NCI-H748 treated with DMSO at 0.1 percent for 48 hours (cell line): ENCODE data around the gene VARS2.
"Not testable (repeated sequence)": the region's sequence is repeated elsewhere in the genome, so short reads cannot be mapped to it uniquely, and the experiment has no call there.

ENCODE experiments used
- DNase-seq: peaks from one replicate; lab custom pipeline; 2025; lab: John Stamatoyannopoulos, UW

The VARS2 gene

DNA sequence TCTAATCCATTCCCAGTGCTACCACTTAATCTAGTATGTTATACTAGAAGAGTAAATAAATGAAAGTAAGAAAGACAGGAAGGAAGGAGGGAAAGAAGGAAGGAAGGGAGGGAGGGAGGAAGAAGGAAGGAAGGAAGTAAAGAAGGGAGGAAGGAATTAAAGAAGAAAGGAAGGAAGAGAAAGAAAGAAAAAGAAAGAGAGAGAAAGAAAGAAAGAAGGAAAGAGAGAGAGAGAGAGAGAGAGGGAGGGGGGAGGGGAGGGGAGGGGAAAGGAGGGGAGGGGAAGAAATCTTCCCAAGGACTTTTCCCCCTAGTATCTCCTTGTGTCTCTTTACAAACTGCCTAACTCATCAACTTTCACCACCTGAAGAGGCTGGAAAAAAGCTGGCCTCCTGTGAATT, 48.7 kb downstream of the VARS2 start:
- no peak for DNase-seq

DNA sequence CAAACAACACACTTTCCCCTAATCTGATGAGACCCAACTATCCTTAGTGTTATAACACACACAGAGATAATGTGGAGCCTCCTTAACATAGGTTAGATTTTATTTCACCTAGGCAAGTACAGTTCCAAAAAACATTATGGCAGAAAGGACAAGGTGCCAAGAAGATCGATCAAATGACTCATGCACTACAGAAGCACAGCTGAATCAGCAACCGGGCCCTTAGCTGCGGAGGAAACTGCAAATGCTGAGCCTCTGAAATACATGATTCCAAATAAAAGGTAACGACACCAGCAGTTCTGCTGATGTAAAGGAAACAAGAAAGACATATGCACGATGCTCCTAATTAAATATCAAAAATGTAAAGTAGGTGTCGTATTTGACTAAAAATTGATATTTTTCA, 49.6 kb downstream of the VARS2 start:
- DNase-seq: no peak

DNA sequence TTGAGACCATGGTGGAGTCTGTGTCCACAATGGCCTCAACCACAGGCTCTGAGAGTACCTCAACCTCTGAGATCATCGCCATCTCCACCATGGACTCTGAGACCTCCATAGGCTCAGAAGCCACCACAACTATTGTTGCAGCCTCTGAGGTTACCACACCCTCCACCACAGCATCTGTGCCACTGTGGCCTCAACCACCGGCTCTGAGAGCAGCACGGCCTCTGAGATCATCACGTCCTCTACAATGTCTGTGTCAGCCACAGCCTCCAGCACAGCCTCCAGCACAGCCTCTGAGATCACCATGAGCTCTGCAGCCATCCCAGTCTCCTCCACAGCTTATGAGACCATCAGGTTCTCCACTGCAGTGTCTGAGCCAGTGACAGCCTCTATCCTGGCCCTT, 50.0 kb downstream of the VARS2 start:
- no peak for DNase-seq

DNA sequence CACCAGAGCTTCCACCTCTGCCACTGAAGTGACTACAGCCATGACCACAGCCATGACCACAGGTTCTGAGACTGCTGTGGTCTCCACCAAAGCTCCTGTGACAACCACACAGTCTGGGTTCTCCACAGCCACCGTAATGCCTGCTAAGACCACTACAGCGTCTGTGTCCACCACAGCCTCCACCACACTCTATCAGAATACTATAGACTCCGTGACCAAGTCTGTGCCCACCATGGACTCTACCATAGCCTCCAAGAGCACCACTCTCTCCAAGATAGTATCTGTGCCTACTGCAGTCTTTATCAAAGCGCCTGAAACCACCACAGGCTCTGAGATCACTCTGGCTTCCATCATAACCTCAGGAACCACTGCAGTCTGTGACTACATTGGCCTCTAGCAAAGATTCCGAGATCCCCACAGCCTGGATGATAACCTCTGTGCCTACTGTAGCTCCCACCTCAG, 51.1 kb downstream of the VARS2 start:
- DNase-seq: no peak

DNA sequence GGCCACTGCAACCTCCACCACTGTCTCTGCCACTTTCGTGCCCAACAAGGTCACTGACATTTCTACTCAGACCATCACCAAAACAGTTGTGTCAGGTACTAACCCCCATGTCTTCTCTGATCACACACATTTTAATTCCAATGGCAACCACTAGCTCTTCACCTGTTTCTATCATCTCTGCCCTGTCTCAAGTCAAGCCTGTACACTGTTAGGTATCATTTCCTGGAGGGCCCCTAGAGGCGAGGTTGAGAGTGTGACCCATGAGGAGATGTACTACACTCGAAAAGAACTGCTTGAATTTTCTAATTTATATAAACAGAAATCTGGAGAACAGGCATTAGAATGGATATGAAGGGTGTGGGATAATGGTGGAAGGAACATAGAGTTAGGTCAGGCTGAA, 52.1 kb downstream of the VARS2 start:
- DNase-seq: no peak

DNA sequence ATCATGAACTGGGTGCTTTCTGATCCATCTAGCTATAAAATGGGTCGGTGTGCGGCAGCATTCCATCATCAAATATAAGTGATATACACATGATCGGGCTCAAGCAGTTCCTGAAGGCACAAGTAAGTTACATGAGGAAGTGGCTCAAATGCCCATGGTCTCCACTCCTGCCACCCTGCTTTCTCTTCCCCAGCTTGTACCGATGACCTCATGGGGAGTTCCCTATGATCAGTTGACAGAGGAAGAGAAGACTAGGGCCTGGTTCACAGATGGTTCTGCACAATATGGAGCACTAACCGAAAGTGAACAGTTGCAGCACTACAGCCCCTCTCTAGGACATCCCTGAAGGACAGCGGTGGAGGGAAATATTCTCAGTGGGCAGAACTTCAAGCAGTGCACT, 55.1 kb downstream of the VARS2 start:
- DNase-seq: not testable (repeated sequence)

DNA sequence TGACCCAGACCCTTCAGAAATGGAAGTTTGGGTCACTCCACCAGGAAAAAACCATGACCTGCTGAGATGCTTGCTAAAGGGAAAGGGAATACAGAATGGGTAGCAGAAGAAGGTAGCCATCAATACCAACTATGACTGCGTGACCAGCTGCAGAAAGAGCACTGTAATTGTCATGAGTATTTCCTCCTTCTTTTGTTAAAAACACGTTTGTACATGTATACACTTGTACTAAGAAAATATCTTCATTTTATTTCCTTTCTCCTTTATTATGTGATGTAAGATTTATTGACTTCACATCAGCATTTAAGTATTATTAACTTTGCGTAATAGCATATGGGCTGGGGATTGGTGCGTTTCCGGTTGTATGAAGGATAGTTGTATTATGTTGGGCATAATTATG, 56.9 kb downstream of the VARS2 start:
- peak; percentile 21 for DNase-seq

DNA sequence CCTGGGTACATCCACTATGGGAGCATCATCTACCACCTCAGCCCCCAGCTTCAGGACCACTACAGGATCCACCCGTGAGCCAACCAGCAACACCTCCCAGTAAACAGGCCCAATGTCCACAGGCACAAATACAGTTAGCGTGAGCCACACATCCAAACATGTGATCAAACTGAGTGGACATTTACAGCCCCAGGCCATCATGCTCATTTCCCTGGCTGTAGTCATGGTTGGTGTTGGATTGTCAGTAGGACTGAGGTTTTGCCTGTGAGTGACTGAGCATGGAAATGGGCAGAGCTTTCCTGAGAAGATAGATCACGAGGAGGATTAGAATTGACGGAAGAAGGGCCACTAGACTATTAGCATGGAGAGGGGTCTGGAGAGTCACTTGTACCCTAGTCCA, 58.8 kb downstream of the VARS2 start:
- no peak for DNase-seq

DNA sequence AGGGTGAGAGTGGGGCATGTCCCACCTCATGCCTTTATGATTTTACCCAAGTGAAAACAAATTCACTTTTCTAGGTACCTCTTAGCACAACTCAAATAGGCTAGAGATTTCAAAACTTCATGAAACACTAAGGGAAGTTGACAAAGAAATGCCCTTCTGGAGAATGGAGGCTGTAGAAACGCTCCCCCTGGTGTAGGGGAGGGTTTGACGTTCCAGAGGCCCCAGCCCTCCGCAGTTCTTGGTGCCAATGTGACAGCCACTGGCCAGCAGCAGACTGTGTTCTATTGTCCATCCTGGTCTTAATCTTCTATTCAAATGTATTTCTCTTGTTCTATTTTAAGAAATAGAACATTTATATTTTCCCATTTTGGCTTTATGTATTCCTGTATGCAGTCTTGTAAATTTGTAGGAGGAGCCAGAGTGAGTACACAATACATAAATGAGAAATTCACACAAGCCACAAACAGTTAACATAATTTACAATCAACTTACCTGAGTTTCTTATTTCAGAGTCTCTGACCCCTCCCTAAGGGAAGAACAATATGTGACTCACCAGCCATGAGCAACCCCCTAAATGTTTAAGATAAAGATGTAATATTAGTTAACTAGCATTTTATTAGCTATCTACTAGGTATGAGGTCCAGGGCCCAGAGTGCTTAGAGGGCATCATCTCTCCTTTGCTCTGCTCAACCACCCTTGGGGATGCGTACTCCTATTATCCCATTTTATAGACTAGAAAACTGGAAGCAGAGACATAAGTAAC, 60.6 kb downstream of the VARS2 start:
- no peak for DNase-seq
